CD4-positive, alpha-beta T cell treated with Interleukin-1 beta for 1 hour (primary cell): Measurements from ENCODE around the gene LPP.
"Not testable (repeated sequence)": the region's sequence is repeated elsewhere in the genome, so short reads cannot be mapped to it uniquely, and the experiment has no call there.

ENCODE experiments used
- DNase-seq, 2 donors: peaks; one replicate each; pipeline ENCODE4 v3.0.0-alpha.2; 2020 to 2022

The LPP gene

DNA sequence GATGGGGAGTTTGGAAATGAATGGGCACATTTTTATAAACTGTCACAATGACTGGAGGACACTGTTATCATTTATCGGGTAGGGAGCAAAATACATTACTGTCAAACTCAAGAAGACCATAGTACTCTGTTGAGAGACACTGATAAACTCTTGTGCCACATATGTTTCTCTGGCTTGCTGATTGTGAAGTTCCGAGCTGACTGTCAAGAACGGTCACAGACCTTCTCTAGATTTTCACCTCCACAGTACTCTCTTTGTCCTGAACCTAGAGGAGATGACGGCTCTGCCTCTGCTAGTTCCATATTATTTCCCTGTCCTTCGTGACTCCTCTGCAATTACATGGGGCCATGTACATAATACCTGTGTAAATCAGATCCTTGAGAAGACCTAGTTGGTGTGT, 451.9 kb downstream of the LPP start:
- DNase-seq: no peak

DNA sequence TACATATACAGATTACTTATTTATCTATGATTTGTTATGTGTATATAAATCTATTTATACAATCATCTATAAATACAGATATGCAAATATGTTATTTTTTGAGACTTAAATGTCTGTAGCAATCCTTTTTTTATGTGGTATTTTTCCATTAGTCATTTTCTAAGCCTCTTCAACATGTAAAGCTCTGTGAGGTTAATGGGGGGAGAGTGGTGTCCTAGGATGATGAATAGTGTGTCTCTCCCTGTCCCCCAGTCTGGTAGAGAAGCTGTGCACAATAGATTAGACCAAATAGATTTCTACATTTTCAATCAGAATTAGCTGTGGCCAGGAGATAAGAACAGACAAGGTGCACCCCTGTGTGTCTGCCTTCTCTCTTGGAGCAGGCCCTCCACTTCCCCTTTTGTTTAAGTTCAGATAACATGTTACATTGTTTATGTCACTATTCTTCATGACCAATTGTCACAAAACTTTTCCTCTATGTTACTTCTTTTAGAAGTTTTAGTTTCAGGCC, 453.9 kb downstream of the LPP start:
- DNase-seq: no peak

- no peak for DNase-seq
Measured at GRCh38 chr3:188608401-188608800, 454.4 kb downstream of the LPP start.

DNA sequence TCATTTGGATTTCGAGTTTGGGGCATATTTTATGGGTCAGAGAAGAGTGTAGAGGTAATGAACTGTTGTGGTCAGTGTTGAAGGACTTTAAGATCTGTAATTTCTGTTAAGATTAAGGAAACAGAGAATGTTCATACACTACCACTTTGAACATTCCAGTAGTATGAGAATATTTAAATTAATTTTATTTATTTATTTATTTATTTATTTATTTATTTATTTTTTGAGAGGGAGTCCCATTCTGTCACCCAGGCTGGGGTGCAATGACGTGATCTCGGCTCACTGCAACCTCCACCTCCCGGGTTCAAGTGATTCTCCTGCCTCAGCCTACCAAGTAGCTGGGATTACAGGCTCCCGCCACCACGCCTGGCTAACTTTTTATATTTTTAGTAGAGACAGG, 459.8 kb downstream of the LPP start:
- DNase-seq: not testable (repeated sequence)

- DNase-seq: no peak
Measured at GRCh38 chr3:188617270-188617669, 463.3 kb downstream of the LPP start.

- DNase-seq: no peak
Measured at GRCh38 chr3:188617988-188618701, 464.2 kb downstream of the LPP start.

DNA sequence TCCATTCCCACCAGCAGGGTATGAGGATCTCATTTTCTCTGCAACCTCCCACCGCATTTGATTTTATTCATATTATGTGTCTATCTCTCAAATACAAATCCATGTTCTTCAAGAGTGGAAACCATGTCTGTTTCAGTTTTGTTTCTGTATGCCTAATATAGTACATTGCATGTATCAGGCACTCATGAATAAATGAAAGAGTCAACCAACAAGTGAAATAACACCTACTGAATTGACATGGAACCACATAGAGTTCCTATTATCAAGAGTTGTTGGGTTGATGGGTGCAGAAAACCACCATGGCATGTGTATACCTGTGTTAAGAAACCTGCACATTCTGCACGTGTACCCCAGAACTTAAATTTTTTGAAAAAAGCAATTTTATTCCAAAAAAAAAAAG, 466.8 kb downstream of the LPP start:
- no peak for DNase-seq

DNA sequence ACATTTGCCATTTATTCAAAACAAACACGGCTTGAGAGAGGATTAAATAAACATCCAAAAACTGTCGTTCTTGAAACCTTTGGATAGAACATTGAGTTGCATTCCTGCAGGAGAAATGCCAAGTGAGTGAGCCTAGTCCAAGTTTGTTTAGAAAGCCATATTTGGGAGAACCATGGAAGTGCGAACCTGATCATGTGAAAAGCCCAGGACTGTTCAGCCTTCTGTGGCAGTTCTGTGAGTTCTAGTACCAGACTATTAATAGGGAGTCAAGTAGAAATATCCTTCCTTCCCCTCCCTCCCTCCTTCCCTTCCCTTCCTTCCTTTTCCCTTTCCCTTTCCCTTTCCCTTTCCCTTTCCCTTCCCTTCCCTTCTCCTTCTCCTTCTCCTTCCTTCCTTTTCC, 470.4 kb downstream of the LPP start:
- DNase-seq: no peak

DNA sequence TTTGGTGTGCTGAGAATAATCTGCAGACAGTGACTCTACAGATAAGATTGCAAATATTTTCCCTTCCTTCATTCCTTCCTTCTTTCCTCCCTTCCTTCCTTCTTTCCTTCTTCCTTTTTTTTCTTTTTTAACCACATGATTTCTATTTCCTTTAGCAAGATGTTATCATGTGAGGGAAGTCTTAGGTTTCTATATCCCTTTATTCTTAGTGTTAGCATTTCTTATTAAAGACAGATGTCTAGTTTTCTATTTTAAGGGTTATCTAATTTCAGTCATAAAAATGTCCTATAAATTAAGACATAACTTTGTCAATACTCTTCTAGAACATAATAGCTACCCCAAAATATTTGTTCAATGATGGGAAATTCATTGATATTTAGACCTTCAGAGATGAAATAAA, 470.9 kb downstream of the LPP start:
- no peak for DNase-seq

GRCh38 chr3:188627652-188628051, 473.7 kb downstream of the LPP start:
- no peak for DNase-seq

DNA sequence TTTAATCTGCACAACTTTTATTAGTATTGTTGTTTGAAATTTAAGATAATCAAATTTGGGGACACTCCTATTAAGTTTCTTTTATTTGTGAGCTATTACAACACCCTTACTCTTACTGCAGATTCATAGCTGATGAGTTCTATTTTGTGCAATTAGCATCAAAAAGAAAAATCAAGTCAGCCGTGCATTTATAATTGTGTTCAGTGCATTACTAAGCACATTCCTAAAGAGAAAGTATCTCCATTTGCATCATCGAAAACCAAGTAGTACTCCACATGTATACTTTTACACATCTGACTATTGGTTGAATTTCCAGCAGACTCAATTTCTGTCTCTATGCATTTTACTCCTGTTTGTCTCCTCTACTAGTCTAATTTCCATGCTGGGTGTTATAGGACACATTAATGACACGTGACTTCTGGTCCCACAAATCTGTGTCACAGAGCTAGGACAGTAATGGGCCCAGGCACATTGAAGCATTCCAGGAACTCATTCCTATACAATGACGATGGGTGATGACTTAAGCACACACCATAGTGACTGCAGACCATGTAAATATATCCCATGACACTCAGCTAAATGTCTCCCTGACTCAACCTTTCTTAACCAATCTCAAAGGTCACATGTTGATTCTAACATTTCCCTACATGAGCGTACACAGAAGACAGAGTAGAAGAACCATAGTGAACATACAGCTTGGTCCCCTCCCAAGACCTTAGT, 477.5 kb downstream of the LPP start:
- DNase-seq: no peak

- no peak for DNase-seq
Measured at GRCh38 chr3:188633206-188633605, 479.2 kb downstream of the LPP start.

DNA sequence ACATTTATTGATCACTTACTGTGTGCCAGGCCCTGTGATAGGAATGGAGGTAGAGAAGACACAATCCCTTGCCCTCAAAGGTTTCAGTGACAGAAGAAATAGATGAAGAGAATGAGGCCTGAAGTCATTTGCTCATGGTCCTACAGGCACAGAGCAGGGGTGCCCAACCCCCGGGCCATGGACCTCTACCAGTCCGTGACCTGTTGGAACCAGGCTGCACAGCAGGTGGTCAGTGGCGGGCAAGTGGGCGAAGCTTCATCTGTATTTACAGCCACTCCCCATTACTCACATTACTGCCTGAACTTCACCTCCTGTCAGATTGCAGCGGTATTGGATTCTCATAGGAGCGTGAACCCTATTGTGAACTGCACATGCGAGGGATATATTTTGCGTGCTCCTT, 480.3 kb downstream of the LPP start:
- no peak for DNase-seq

- DNase-seq: no peak
Measured at GRCh38 chr3:188635258-188636042, 481.5 kb downstream of the LPP start.

DNA sequence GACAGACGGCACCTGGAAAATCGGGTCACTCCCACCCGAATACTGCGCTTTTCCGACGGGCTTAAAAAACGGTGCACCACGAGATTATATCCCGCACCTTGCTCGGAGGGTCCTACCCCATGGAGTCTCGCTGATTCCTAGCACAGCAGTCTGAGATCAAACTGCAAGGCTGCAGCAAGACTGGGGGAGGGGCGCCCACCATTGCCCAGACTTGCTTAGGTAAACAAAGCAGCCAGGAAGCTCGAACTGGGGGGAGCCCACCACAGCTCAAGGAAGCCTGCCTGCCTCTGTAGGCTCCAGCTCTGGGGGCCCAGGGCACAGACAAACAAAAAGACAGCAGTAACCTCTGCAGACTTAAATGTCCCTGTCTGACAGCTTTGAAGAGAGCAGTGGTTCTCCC, 482.3 kb downstream of the LPP start:
- not testable (repeated sequence) for DNase-seq

- no peak for DNase-seq
Measured at GRCh38 chr3:188641076-188641475, 487.1 kb downstream of the LPP start.

DNA sequence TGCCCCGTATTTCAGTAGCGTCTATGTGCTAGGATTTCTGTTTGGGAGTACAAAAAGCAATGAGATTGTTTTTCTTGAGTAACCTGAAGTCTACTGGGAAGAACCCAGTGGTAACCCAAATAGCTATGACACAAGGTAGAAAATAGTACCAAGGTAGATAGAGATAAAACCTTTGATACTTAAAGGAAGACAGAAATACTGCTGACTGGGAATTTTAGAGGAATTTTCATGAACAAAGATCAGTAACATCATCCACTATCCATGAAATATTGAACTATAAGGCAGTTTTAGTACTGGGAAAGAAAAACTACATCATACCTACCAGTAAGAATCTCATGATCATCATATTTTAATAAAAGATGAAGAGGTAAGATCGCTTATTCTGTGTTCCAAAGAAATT, 489.8 kb downstream of the LPP start:
- no peak for DNase-seq

GRCh38 chr3:188646592-188646991, 492.6 kb downstream of the LPP start:
- DNase-seq: peak in 1 of 2 donors; percentile 1

DNA sequence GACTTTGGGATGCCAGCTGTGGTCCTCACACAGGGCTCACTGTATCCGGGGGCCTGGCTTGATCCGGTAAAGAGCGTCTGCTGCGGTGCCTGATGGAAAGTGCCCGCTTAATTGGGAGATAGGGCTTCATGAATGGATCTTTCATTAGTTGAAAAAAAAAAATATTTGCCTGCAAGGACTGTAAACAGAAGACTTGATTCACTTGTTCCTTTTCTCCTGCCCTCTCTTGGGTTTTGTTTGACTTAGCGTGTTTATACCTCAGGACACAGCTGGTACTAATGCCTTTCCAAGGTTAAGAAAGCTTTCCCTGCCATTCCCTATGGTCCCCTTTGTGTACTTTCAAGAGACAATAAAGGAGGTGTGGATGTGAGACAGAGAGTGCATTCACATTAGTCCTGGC, 493.3 kb downstream of the LPP start:
- DNase-seq: no peak

GRCh38 chr3:188649521-188649920, 495.6 kb downstream of the LPP start:
- no peak for DNase-seq

DNA sequence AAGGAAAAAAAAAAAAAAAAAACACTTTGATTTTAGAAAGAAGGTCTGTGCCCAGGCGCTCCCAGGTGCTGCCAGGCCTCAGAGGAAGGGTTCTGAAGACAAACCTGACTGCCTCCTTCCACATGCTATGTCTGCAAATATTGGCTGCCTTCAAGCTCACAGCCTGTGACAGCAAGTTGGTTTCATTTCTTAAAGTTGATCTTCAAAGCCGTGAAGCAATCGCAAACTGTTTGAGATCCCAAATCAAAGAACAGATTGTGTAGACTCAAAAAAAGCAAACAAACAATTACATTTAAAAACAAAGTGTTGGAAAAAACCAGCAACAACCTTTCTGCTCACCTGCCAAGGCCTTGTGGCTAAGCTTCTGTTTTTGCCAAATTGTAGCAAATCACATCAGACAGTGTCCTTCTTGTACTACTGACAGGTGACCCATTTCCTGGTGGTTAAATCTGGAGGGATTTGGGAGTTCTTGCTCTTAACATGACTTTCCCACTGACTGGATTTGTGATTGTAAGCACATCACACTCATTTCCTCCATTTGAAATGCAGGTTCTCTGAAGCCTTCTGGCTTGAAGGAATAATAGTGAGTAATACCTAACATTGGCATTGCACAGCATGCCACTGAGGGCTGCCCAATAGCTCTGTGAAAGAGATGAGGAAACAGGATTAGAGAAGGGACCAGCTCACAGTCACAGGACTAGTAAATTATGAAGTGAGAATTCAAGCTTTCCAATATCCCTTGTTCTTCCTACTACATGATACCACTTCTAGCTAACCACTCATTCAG, 502.4 kb downstream of the LPP start:
- no peak for DNase-seq

GRCh38 chr3:188658606-188659005, 504.6 kb downstream of the LPP start:
- no peak for DNase-seq
